SK-N-SH (cell line): Measurements from ENCODE around the gene B4GALNT3. TPM values are rescaled to one million over a fixed set of nuclear protein-coding genes. Genes with fewer than 3 reads are reported as not detected.

Experiments used
- CTCF ChIA-PET: fragments of 300-600, 350-600 bp; formaldehyde crosslinking; extraction: SDS; loops from one replicate; lab custom pipeline; 2021; lab: Yijun Ruan, JAX
- POLR2A ChIA-PET: fragments of 350-600 bp; sonication (Branson Sonifier 250); formaldehyde crosslinking; extraction: SDS; loops from one replicate; lab custom pipeline; 2020; ENCODE audit warnings: antibody characterized with exemption, inconsistent platforms; lab: Yijun Ruan, JAX
- DNase-seq: peaks from one replicate; pipeline ENCODE4 v3.0.0; 2012
- H2AFZ ChIP-seq: fragments of 200-600 bp; sonication (generic); 2 replicates; pipeline ENCODE4 v1.8.1; 2016; ENCODE audit warnings: antibody characterized with exemption, mild to moderate bottlenecking, low read depth
- H3F3A ChIP-seq: fragments of 200-600 bp; sonication (generic); replicated peaks from 2 replicates; pipeline ENCODE3; 2016; ENCODE audit warnings: antibody characterized with exemption, mild to moderate bottlenecking; ENCODE audit not compliant: insufficient read depth
- H3K27ac ChIP-seq, 2 experiments: fragments of 200-500 bp in 1 of 2; fragments of 200-600 bp in 1 of 2; sonication (Bioruptor generic) in 1 of 2; sonication (generic), shearing (Covaris generic) in 1 of 2; 2 replicates each; pipeline versions ENCODE4 v1.5.1 to v1.6.1; 2014 to 2016; ENCODE audit warnings: low read depth in 2 of 2, inconsistent platforms in 1 of 2, low read length in 1 of 2, mild to moderate bottlenecking in 1 of 2, mixed read lengths in 1 of 2
- H3K27me3 ChIP-seq: fragments of 200-600 bp; sonication (generic), shearing (Covaris generic); 2 replicates; pipeline ENCODE4 v1.6.1; 2016; ENCODE audit warnings: mixed run types; ENCODE audit not compliant: insufficient read depth
- H3K36me3 ChIP-seq, 2 experiments: fragments of 200-500 bp in 1 of 2; fragments of 200-600 bp in 1 of 2; sonication (Bioruptor generic) in 1 of 2; sonication (generic) in 1 of 2; replicated peaks in 1 of 2; 2 replicates each; pipeline versions ENCODE3 to v1.5.1; 2014 to 2016; ENCODE audit warnings: low read length in 1 of 2, mild to moderate bottlenecking in 1 of 2; ENCODE audit not compliant: insufficient read depth in 2 of 2, control insufficient read depth in 1 of 2
- H3K4me1 ChIP-seq, 2 experiments: fragments of 200-500 bp in 1 of 2; fragments of 200-600 bp in 1 of 2; sonication (Bioruptor generic) in 1 of 2; sonication (generic), shearing (Covaris generic) in 1 of 2; 2 replicates each; pipeline versions ENCODE4 v1.5.1 to v1.6.1; 2014 to 2016; ENCODE audit warnings: low read depth in 1 of 2, low read length in 1 of 2, mixed run types in 1 of 2; ENCODE audit not compliant: insufficient read depth in 2 of 2, control insufficient read depth in 1 of 2
- H3K4me2 ChIP-seq: fragments of 200-600 bp; sonication (generic), shearing (Covaris generic); 2 replicates; pipeline ENCODE4 v1.6.1; 2017; ENCODE audit warnings: mixed run types
- H3K4me3 ChIP-seq, 2 experiments: fragments of 200-500 bp in 1 of 2; fragments of 200-600 bp in 1 of 2; sonication (Bioruptor generic) in 1 of 2; sonication (generic), shearing (Covaris generic) in 1 of 2; 2 replicates each; pipeline versions ENCODE4 v1.5.1 to v1.8.1; 2014 to 2016; ENCODE audit warnings: low read depth in 2 of 2, inconsistent platforms in 1 of 2, low read length in 1 of 2, mild to moderate bottlenecking in 1 of 2, mixed read lengths in 1 of 2, moderate library complexity in 1 of 2
- H3K79me2 ChIP-seq: fragments of 200-600 bp; sonication (generic); 2 replicates; pipeline ENCODE4 v1.8.1; 2017; ENCODE audit warnings: mild to moderate bottlenecking; ENCODE audit not compliant: insufficient read depth
- H3K9ac ChIP-seq: fragments of 200-600 bp; sonication (generic); 2 replicates; pipeline ENCODE4 v1.6.1; 2017; ENCODE audit warnings: mixed run types
- H3K9me2 ChIP-seq: fragments of 200-600 bp; sonication (generic); 2 replicates; pipeline ENCODE4 v1.6.1; 2017; ENCODE audit warnings: mixed run types
- H3K9me3 ChIP-seq: fragments of 200-600 bp; sonication (generic); 2 replicates; pipeline ENCODE4 v1.6.1; 2017; ENCODE audit warnings: mixed run types, mild to moderate bottlenecking, moderate library complexity
- H4K20me1 ChIP-seq: fragments of 200-600 bp; sonication (generic); 2 replicates; pipeline ENCODE4 v1.6.1; 2017; ENCODE audit warnings: mild to moderate bottlenecking, mixed run types; ENCODE audit not compliant: insufficient read depth
- ELF1 ChIP-seq: IDR thresholded peaks from 2 replicates; pipeline ENCODE4 v1.4.0; 2012
- EP300 ChIP-seq, 2 experiments: IDR thresholded peaks; 2 replicates each; pipeline versions ENCODE4 v1.4.0 to v1.6.1; 2012; ENCODE audit warnings: borderline replicate concordance in 1 of 2, low read depth in 1 of 2, low read length in 1 of 2
- EZH2phosphoT487 ChIP-seq: fragments of 200-600 bp; sonication (generic); IDR thresholded peaks from 2 replicates; pipeline ENCODE4 v1.6.1; 2017; ENCODE audit warnings: low read depth, mixed run types, mild to moderate bottlenecking, antibody characterized with exemption, moderate library complexity, borderline replicate concordance
- FOSL2 ChIP-seq: IDR thresholded peaks from 2 replicates; pipeline ENCODE4 v1.4.0; 2012; ENCODE audit warnings: low read depth, mild to moderate bottlenecking, moderate library complexity, borderline replicate concordance
- FOXM1 ChIP-seq: IDR thresholded peaks from 2 replicates; pipeline ENCODE4 v1.4.0; 2012; ENCODE audit warnings: low read depth, mild to moderate bottlenecking
- GABPA ChIP-seq: IDR thresholded peaks from 2 replicates; pipeline ENCODE4 v1.4.0; 2012; ENCODE audit warnings: low read depth, mild to moderate bottlenecking
- GATA2 ChIP-seq: sonication (generic); formaldehyde crosslinking; IDR thresholded peaks from 2 replicates; pipeline ENCODE4 v1.5.0; 2020; ENCODE audit warnings: mild to moderate bottlenecking, missing genetic modification reagents
- JUND ChIP-seq: IDR thresholded peaks from 2 replicates; pipeline ENCODE4 v1.4.0; 2012
- MEF2A ChIP-seq: IDR thresholded peaks from 2 replicates; pipeline ENCODE4 v1.4.0; 2012; ENCODE audit warnings: low read depth, borderline replicate concordance
- NFIC ChIP-seq: IDR thresholded peaks from 2 replicates; pipeline ENCODE4 v1.4.0; 2012; ENCODE audit warnings: borderline replicate concordance
- NRF1 ChIP-seq: IDR thresholded peaks from 2 replicates; pipeline ENCODE4 v1.6.1; 2012; ENCODE audit warnings: low read depth, mild to moderate bottlenecking, low read length
- RAD21 ChIP-seq: IDR thresholded peaks from 2 replicates; pipeline ENCODE4 v1.6.1; 2012; ENCODE audit warnings: mild to moderate bottlenecking, low read length
- RCOR1 ChIP-seq: fragments of 150-350 bp; IDR thresholded peaks from 2 replicates; pipeline ENCODE4 v1.6.1; 2017; ENCODE audit warnings: antibody characterized with exemption, low read length
- RFX5 ChIP-seq: IDR thresholded peaks from 2 replicates; pipeline ENCODE4 v1.6.1; 2012; ENCODE audit warnings: mild to moderate bottlenecking, improper control_type of control experiment, low read length
- RXRA ChIP-seq: IDR thresholded peaks from 2 replicates; pipeline ENCODE4 v1.4.0; 2012; ENCODE audit warnings: low read depth, mild to moderate bottlenecking, borderline replicate concordance
- TCF12 ChIP-seq: IDR thresholded peaks from 2 replicates; pipeline ENCODE4 v1.4.0; 2012
- TEAD4 ChIP-seq: IDR thresholded peaks from 2 replicates; pipeline ENCODE4 v1.4.0; 2012; ENCODE audit warnings: mild to moderate bottlenecking, borderline replicate concordance; ENCODE audit not compliant: insufficient read depth
- WGBS: methylation state at CpG from one replicate; pipeline ENCODE4 v1.1.6; 2017; ENCODE audit warnings: low lambda C conversion rate; 5-methylcytosine and 5-hydroxymethylcytosine counted together
- polyA plus RNA-seq, 3 experiments: library from polyadenylated mRNA; depleted of rRNA; stranded (reverse); fragments of >200 nt; gene quantifications; 2 replicates each; pipeline ENCODE4 v1.2.3, GENCODE V29; 2012
- TF ChIP-seq, protein P1 (sequence below): IDR thresholded peaks from 2 replicates; pipeline ENCODE4 v1.4.0; 2012; ENCODE audit warnings: low read depth, borderline replicate concordance
- TF ChIP-seq, protein P2 (sequence below): IDR thresholded peaks from 2 replicates; pipeline ENCODE4 v1.6.1; 2012; ENCODE audit warnings: mild to moderate bottlenecking, low read depth, low read length, moderate library complexity
- TF ChIP-seq, protein P3 (sequence below): fragments of 200-600 bp; sonication (generic); IDR thresholded peaks from 2 replicates; pipeline ENCODE4 v1.6.1; 2017; ENCODE audit warnings: antibody characterized with exemption, mild to moderate bottlenecking, moderate library complexity
- TF ChIP-seq, protein P4 (sequence below): IDR thresholded peaks from 2 replicates; pipeline ENCODE4; 2012
- TF ChIP-seq, protein P5 (sequence below): fragments of 150-350 bp; IDR thresholded peaks from 2 replicates; pipeline ENCODE4 v1.6.1; 2017; ENCODE audit warnings: antibody characterized with exemption, low read length, low read depth, borderline replicate concordance

Gene B4GALNT3
- polyA plus RNA-seq, 1 of the 3 experiments (the other 2 are of a cell fraction), result 0.53 TPM

DNA sequence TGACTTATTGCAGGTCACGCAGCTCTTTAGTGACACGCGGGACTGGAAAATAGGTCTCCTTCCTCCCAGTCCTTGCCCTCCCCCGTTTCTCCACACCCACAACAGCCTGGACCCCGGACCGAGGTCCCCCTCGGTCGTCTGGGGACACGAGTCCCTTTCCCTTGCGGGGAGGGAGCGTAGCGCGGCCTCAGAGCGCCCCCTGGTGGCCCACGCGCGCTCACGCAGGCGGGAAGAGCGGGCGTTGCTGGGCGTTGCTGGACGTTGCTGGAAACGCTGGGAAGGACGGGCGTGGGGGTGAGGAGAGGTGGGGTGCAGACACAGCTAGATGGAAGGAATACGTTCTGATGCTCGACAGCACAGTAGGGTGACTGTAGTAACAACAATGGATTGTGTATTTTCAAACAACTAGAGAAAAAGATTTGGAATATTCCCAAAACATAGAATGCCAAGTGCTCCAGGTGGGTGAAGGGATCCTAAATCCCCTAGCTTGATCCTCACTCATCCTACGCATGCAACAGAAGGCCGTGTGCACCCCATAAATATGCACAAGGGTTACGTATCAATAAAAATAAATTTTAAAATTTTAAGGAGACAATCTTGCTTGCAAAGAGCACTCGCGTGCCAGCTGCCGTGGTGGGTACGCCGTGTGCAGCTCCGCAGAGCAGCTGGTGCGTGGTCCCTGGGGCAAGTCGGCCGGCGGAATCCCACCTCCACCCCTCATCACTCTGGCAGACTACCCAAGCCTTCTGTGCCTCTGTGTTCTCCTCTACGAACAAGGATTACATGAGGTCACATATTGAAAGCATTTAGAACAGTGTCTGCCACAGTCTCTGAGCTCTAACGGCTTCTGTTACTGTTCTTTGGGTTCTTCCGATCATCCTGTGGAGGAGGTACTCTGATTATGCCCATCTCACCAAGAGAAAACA is 87.4 kb downstream of the B4GALNT3 start (continued):
- peak in 1 of 2 experiments; percentile 66; a peak in 2 of 4 replicates for TF ChIP-seq EP300 (IDR thresholded peaks at IDR 0.05; ENCODE audit: borderline replicate concordance in 1 of 2, low read depth in 1 of 2, low read length in 1 of 2)
- no peak for TF ChIP-seq TCF12
- TF ChIP-seq RCOR1, result no peak
- TF ChIP-seq, protein P1, sequence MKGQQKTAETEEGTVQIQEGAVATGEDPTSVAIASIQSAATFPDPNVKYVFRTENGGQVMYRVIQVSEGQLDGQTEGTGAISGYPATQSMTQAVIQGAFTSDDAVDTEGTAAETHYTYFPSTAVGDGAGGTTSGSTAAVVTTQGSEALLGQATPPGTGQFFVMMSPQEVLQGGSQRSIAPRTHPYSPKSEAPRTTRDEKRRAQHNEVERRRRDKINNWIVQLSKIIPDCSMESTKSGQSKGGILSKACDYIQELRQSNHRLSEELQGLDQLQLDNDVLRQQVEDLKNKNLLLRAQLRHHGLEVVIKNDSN, result no peak

DNA sequence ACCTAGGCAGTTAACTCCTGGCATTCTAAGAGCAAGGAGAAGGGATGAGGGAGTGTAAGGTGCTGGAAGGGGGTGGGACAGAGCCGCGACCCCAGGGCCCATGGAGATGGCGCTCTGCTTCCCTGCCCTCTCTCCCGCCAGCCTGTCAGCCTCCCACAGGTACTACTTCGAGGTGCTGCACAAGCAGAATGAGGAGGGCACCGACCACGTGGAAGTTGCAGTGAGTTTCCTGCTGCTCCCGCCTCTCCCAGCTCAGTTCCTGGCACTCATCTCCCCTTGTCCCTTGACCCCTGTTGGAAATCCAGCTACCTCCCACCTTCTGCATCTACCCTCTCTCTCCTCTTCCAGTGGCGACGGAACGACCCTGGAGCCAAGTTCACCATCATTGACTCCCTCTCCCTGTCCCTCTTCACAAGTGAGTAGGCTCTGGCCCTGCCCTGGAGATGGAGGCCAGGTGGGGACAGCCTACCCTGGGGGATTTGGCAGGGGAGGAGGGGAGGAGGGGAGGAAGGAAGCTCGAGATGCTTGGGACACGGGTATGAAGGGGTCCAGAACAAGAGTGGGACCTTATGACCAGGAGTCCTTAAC is 88.2 kb downstream of the B4GALNT3 start:
- Histone ChIP-seq H2AFZ (no peak overlapping the region), H3K9me3 (no peaks in the 10 kb centered on the region), H3K27me3 (no peaks in the 10 kb centered on the region; the same call in 1 of the 2 replicates), H3K4me3 (no peak overlapping the region), H3K4me2 (no peak overlapping the region), H4K20me1 (no peaks in the 10 kb centered on the region), H3K9ac (no peak overlapping the region), H3K79me2 (no peaks in the 10 kb centered on the region), H3K4me1 (peaks cover 0 to 8% of the 10 kb centered on the region in 2 experiments; a peak in 1 of 4 replicates), H3K36me3 (no peaks in the 10 kb centered on the region), H3F3A (no peaks in the 10 kb centered on the region), H3K27ac (no peak overlapping the region), H3K9me2 (no peaks in the 10 kb centered on the region)
- no peak for DNase-seq
- WGBS, result 48% methylated on average over 8 of the region's 13 CpGs
- ChIA-PET POLR2A (no interaction called here), CTCF (interaction anchor here (0.6 to 17.8 kb wide), 33 partner anchors 11 to 1068 kb away, joined by 3 to 560 read pairs (median 6); partner anchors contain the start of genes B4GALNT3, CCDC77 and KDM5A)
- TF ChIP-seq, protein P2, sequence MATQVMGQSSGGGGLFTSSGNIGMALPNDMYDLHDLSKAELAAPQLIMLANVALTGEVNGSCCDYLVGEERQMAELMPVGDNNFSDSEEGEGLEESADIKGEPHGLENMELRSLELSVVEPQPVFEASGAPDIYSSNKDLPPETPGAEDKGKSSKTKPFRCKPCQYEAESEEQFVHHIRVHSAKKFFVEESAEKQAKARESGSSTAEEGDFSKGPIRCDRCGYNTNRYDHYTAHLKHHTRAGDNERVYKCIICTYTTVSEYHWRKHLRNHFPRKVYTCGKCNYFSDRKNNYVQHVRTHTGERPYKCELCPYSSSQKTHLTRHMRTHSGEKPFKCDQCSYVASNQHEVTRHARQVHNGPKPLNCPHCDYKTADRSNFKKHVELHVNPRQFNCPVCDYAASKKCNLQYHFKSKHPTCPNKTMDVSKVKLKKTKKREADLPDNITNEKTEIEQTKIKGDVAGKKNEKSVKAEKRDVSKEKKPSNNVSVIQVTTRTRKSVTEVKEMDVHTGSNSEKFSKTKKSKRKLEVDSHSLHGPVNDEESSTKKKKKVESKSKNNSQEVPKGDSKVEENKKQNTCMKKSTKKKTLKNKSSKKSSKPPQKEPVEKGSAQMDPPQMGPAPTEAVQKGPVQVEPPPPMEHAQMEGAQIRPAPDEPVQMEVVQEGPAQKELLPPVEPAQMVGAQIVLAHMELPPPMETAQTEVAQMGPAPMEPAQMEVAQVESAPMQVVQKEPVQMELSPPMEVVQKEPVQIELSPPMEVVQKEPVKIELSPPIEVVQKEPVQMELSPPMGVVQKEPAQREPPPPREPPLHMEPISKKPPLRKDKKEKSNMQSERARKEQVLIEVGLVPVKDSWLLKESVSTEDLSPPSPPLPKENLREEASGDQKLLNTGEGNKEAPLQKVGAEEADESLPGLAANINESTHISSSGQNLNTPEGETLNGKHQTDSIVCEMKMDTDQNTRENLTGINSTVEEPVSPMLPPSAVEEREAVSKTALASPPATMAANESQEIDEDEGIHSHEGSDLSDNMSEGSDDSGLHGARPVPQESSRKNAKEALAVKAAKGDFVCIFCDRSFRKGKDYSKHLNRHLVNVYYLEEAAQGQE, result no peak
- TF ChIP-seq MEF2A (no peak), FOXM1 (no peak), TEAD4 (no peak), RXRA (no peak), EP300 (IDR thresholded peaks at IDR 0.05; ENCODE audit: borderline replicate concordance in 1 of 2, low read depth in 1 of 2, low read length in 1 of 2) (no peak), RAD21 (no peak), GABPA (no peak), JUND (no peak), ELF1 (no peak), FOSL2 (no peak), EZH2phosphoT487 (no peak), NFIC (no peak), GATA2 (no peak), RFX5 (no peak), NRF1 (no peak), RCOR1 (no peak)
- TF ChIP-seq, protein P3, sequence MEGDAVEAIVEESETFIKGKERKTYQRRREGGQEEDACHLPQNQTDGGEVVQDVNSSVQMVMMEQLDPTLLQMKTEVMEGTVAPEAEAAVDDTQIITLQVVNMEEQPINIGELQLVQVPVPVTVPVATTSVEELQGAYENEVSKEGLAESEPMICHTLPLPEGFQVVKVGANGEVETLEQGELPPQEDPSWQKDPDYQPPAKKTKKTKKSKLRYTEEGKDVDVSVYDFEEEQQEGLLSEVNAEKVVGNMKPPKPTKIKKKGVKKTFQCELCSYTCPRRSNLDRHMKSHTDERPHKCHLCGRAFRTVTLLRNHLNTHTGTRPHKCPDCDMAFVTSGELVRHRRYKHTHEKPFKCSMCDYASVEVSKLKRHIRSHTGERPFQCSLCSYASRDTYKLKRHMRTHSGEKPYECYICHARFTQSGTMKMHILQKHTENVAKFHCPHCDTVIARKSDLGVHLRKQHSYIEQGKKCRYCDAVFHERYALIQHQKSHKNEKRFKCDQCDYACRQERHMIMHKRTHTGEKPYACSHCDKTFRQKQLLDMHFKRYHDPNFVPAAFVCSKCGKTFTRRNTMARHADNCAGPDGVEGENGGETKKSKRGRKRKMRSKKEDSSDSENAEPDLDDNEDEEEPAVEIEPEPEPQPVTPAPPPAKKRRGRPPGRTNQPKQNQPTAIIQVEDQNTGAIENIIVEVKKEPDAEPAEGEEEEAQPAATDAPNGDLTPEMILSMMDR, result no peak
- TF ChIP-seq, protein P4, sequence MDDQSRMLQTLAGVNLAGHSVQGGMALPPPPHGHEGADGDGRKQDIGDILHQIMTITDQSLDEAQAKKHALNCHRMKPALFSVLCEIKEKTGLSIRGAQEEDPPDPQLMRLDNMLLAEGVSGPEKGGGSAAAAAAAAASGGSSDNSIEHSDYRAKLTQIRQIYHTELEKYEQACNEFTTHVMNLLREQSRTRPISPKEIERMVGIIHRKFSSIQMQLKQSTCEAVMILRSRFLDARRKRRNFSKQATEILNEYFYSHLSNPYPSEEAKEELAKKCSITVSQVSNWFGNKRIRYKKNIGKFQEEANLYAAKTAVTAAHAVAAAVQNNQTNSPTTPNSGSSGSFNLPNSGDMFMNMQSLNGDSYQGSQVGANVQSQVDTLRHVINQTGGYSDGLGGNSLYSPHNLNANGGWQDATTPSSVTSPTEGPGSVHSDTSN, result no peak
- TF ChIP-seq, protein P5, sequence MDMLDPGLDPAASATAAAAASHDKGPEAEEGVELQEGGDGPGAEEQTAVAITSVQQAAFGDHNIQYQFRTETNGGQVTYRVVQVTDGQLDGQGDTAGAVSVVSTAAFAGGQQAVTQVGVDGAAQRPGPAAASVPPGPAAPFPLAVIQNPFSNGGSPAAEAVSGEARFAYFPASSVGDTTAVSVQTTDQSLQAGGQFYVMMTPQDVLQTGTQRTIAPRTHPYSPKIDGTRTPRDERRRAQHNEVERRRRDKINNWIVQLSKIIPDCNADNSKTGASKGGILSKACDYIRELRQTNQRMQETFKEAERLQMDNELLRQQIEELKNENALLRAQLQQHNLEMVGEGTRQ, result no peak
